NCI-H524 treated with DMSO at 0.1 percent for 48 hours (cell line): ENCODE measurements around the gene RHOD.

Experiments
- DNase-seq: peaks from one replicate; lab custom pipeline; 2025; lab: John Stamatoyannopoulos, UW

Gene RHOD

DNA sequence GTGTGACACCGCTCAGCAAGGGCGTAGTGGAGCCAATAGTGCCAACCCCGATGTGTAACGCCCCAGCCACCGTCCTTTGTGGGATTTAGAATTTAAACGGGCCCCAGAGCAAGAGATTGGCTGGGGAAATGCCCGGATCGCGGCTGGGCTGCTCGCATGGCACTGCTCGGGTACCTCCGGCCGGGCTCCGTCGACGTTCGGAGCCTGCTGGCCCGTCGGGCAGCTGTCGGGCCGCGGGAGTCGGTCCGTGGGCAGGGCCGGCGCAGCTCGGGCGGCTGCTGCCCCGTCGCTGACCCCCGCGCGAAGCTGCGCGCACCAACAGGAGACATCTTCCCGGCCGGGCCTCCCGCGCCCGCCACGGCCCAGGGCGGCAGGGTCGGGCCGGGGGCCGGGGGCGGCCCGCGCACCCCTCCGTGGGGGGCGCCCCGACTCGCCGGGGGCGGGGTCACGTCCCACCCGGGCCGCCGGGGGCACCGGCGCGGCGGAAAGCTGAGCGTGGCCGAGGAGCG is 61.1 kb downstream of the RHOD start:
- no peak for DNase-seq

DNA sequence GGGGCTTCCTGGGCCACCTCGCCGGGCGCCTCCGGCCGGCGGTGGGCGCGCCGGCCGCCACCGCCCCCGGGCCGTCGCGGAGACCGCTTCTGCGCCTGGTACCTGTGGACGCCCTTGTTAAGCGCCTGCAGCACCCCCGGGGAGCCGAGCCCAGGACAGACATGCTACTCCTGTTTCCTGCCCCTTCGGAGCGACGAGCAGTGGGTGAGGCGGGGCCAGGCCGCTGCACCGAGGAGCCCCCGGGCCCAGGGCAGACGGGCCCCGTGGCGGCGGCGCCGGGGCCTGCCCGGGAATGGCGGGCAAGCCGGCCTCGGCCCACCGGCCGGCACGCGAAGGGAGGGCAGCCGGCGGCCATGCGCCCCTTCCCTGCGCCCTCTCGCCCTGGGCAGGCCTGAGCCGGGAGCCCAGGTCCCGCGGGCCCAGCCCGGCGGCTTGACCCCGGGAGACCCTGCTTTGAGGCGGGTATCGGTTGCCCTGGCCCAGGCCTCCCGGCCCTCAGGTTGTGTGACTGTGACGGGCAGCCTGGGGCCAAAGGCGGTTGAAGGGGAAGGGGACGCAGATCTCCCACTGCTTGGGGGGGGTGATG is 61.6 kb downstream of the RHOD start:
- no peak for DNase-seq

DNA sequence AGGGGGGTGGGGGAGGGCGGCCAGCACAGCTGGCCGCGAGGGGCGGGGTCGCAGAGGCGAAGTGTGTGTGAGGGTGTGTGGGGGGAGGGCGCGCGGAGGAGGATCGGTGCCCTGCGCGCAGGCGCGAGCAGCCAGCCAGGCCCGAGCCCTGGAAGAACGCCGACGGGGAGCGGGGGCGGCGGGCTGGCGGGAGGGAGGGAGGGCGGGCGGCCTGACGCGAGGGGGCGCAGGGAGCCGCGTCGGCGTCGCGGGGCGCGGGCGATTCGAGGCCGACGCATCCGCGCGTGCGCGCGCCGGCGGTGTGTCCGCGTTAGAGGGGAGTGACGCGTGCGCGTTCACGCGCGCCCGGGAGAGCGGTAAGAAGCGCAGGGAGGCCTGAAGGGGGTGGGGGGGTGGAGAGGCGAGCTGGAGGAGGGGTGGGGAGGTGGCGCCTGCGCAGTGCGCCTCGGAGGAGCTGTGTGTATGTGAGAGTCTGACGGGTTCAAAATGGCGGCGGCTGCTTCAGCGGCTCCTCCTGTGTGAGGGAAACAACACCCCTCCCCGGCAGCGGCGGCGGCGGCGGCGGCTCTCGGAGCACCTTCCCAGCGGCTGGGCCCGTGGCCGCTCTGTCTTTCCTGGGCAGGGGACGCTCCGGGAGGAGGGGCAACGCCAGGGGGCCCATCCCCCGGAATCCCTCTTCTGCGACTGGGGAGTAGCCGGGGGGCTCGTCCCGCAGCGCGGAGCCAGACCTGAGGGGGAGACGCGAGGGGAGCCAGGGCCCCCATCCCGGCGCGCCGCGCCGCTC is 62.3 kb downstream of the RHOD start, which contains the start of gene KDM2A:
KDM2A (plus strand) TSS at position 463 of the 784 bp plus-strand sequence. CDS start 2,054 bp downstream, outside the sequence.
- DNase-seq = peak; percentile 81

- DNase-seq = no peak
Observed at GRCh38 chr11:67119585-67120391, 63.1 kb downstream of the RHOD start.

- DNase-seq = no peak
Observed at GRCh38 chr11:67120456-67120855, 63.8 kb downstream of the RHOD start.

GRCh38 chr11:67120881-67121710 is 64.4 kb downstream of the RHOD start:
- no peak for DNase-seq
